Astrocyte (in vitro differentiated cells and primary cell): ENCODE measurements around the gene FSIP1. TPM values are rescaled to one million over a fixed set of nuclear protein-coding genes. Genes with fewer than 3 reads are reported as not detected.

Experiments
- DNase-seq: peaks from one replicate; pipeline ENCODE4 v3.0.0-alpha.2; 2010; ENCODE audit warnings: low read depth
- FAIRE-seq: peaks from 2 replicates; lab custom pipeline; 2011; peaks lifted over from hg19 to GRCh38; lab: Jason Lieb, UNC
- H2AFZ ChIP-seq: 2 replicates; pipeline ENCODE4 v1.6.0; 2012; ENCODE audit warnings: low read depth, low read length, inconsistent platforms
- H3K27ac ChIP-seq: 2 replicates; pipeline ENCODE4 v1.5.1; 2011; ENCODE audit warnings: low read depth, low read length, inconsistent platforms
- H3K27me3 ChIP-seq: 2 replicates; pipeline ENCODE4 v1.6.0; 2011; ENCODE audit warnings: low read length, inconsistent platforms; ENCODE audit not compliant: insufficient read depth
- H3K36me3 ChIP-seq: 2 replicates; pipeline ENCODE4 v1.5.1; 2011; ENCODE audit warnings: low read length, inconsistent platforms; ENCODE audit not compliant: insufficient read depth
- H3K4me1 ChIP-seq: 2 replicates; pipeline ENCODE4 v1.5.1; 2011; ENCODE audit warnings: low read length, inconsistent platforms; ENCODE audit not compliant: insufficient read depth
- H3K4me2 ChIP-seq: 2 replicates; pipeline ENCODE4 v1.6.0; 2012; ENCODE audit warnings: low read length, inconsistent platforms
- H3K4me3 ChIP-seq: 2 replicates; pipeline ENCODE4 v1.5.1; 2011; ENCODE audit warnings: low read depth, mild to moderate bottlenecking, low read length, inconsistent platforms; ENCODE audit not compliant: insufficient read depth
- H3K79me2 ChIP-seq: 2 replicates; pipeline ENCODE4 v1.6.0; 2012; ENCODE audit warnings: mild to moderate bottlenecking, low read length, inconsistent platforms; ENCODE audit not compliant: insufficient read depth
- H3K9ac ChIP-seq: 2 replicates; pipeline ENCODE4 v1.6.0; 2012; ENCODE audit warnings: mild to moderate bottlenecking, low read length, inconsistent platforms
- H3K9me3 ChIP-seq: 2 replicates; pipeline ENCODE4 v1.5.1; 2012; ENCODE audit warnings: low read depth, mild to moderate bottlenecking, low read length, inconsistent platforms; ENCODE audit not compliant: insufficient read depth
- H4K20me1 ChIP-seq: 2 replicates; pipeline ENCODE4 v1.6.0; 2012; ENCODE audit warnings: low read length, inconsistent platforms; ENCODE audit not compliant: insufficient read depth
- H3K27ac Mint-ChIP-seq: one replicate; pipeline ENCODE4 v1.8.0; 2021; ENCODE audit warnings: mild to moderate bottlenecking, mixed read lengths; ENCODE audit not compliant: unreplicated experiment
- H3K27me3 Mint-ChIP-seq: one replicate; pipeline ENCODE4 v1.8.0; 2021; ENCODE audit warnings: low read depth, mixed read lengths; ENCODE audit not compliant: unreplicated experiment
- H3K36me3 Mint-ChIP-seq: one replicate; pipeline ENCODE4 v1.8.0; 2021; ENCODE audit warnings: low read depth, mixed read lengths; ENCODE audit not compliant: unreplicated experiment
- H3K4me1 Mint-ChIP-seq: one replicate; pipeline ENCODE4 v1.8.0; 2021; ENCODE audit warnings: low read depth, mixed read lengths; ENCODE audit not compliant: unreplicated experiment
- H3K4me3 Mint-ChIP-seq: one replicate; pipeline ENCODE4 v1.8.0; 2021; ENCODE audit warnings: mild to moderate bottlenecking, moderate library complexity, mixed read lengths; ENCODE audit not compliant: unreplicated experiment
- H3K9me3 Mint-ChIP-seq: one replicate; pipeline ENCODE4 v1.8.0; 2021; ENCODE audit warnings: mild to moderate bottlenecking, mixed read lengths; ENCODE audit not compliant: unreplicated experiment
- CTCF ChIP-seq: IDR thresholded peaks from 2 replicates; pipeline ENCODE4 v1.5.1; 2011; ENCODE audit warnings: low read depth, mild to moderate bottlenecking, inconsistent platforms, low read length, moderate library complexity; ENCODE audit not compliant: insufficient read depth
- EZH2 ChIP-seq: IDR thresholded peaks from 2 replicates; pipeline ENCODE4 v1.6.1; 2012; ENCODE audit warnings: mild to moderate bottlenecking, low read length, inconsistent platforms; ENCODE audit not compliant: insufficient read depth
- total RNA-seq: library from RNA; stranded (reverse); gene quantifications from 2 replicates; pipeline ENCODE4 v1.2.1, GENCODE V29; 2021

Gene FSIP1
- total RNA-seq, 1 donor from 2014 or later = 0.77 TPM

- no peak for TF ChIP-seq EZH2
- no peak for TF ChIP-seq CTCF
- peaks cover 6% of the 10 kb centered on the region for H3K4me1 ChIP-seq
- DNase-seq = no peak
- Mint-ChIP-seq H3K4me3 (no peak overlapping the region), H3K27ac (no peak overlapping the region), H3K27me3 (no peaks in the 10 kb centered on the region), H3K4me1 (peaks cover 10% of the 10 kb centered on the region), H3K9me3 (no peaks in the 10 kb centered on the region), H3K36me3 (no peaks in the 10 kb centered on the region)
- H3K9me3 ChIP-seq = no peaks in the 10 kb centered on the region
- no peak overlapping the region for H3K9ac ChIP-seq
- no peak for FAIRE-seq
- H3K4me3 ChIP-seq = no peak overlapping the region
- no peak overlapping the region for H2AFZ ChIP-seq
- no peaks in the 10 kb centered on the region for H3K27me3 ChIP-seq
- no peaks in the 10 kb centered on the region for H3K36me3 ChIP-seq
- H3K79me2 ChIP-seq = no peaks in the 10 kb centered on the region
- no peak overlapping the region for H3K27ac ChIP-seq
- H3K4me2 ChIP-seq = no peak overlapping the region
- no peaks in the 10 kb centered on the region for H4K20me1 ChIP-seq
Observed at GRCh38 chr15:39792844-39793335, 10.2 kb upstream of the FSIP1 start.

- DNase-seq = no peak
- Mint-ChIP-seq H3K36me3 (no peaks in the 10 kb centered on the region), H3K4me1 (peaks cover 17% of the 10 kb centered on the region), H3K4me3 (no peak overlapping the region), H3K27me3 (no peaks in the 10 kb centered on the region), H3K27ac (no peak overlapping the region), H3K9me3 (no peaks in the 10 kb centered on the region)
- Histone ChIP-seq H3K27ac (no peak overlapping the region), H3K27me3 (no peaks in the 10 kb centered on the region), H3K4me2 (no peak overlapping the region), H3K79me2 (no peaks in the 10 kb centered on the region), H3K4me1 (peaks cover 13% of the 10 kb centered on the region), H3K9me3 (no peaks in the 10 kb centered on the region), H4K20me1 (no peaks in the 10 kb centered on the region), H3K4me3 (no peak overlapping the region), H2AFZ (no peak overlapping the region), H3K36me3 (no peaks in the 10 kb centered on the region), H3K9ac (no peak overlapping the region)
- no peak for FAIRE-seq
- TF ChIP-seq CTCF = no peak
- no peak for TF ChIP-seq EZH2
Observed at GRCh38 chr15:39792025-39792843, 9.6 kb upstream of the FSIP1 start.

DNA sequence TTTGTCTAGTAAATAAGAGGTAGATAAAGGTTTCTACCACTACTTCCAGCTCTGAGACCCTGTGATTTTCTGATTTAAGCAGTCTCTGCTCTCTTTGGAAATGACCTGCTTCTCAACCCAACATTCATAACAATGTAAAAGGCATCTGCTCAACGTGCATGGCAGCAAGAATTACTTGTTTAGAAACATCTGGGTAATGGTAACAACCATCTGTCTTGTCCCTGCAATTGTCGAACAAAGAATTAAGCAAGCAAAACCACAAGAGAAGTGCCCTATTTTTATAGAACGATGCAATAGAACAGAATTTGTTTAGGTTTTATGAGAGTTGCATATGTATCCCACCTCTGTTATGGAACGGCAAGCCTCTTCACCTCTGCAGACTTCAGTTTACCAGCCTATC, 7.1 kb upstream of the FSIP1 start:
- Histone ChIP-seq H3K4me3 (no peak overlapping the region), H2AFZ (no peak overlapping the region), H3K27me3 (no peaks in the 10 kb centered on the region), H4K20me1 (peaks cover 10% of the 10 kb centered on the region), H3K4me1 (peaks cover 25% of the 10 kb centered on the region), H3K36me3 (no peaks in the 10 kb centered on the region), H3K9ac (no peak overlapping the region), H3K9me3 (no peaks in the 10 kb centered on the region), H3K79me2 (peaks cover 2% of the 10 kb centered on the region), H3K4me2 (no peak overlapping the region), H3K27ac (no peak overlapping the region)
- Mint-ChIP-seq H3K4me1 (peaks cover 24% of the 10 kb centered on the region), H3K27me3 (no peaks in the 10 kb centered on the region), H3K27ac (no peak overlapping the region), H3K36me3 (no peaks in the 10 kb centered on the region), H3K4me3 (no peak overlapping the region), H3K9me3 (no peaks in the 10 kb centered on the region)
- no peak for DNase-seq
- TF ChIP-seq CTCF = no peak
- TF ChIP-seq EZH2 = no peak
- no peak for FAIRE-seq
